T47D (cell line): ENCODE results near the gene BABAM1.

ENCODE experiments used
- DNase-seq, 2 experiments: peaks; one replicate each; pipeline versions ENCODE4 v3.0.0 to v3.0.0-alpha.2; 2011 to 2012; ENCODE audit warnings: low read depth in 1 of 2, low spot score in 1 of 2
- JUND ChIP-seq: IDR thresholded peaks from 2 replicates; pipeline ENCODE4 v1.6.1; 2012; ENCODE audit warnings: low read depth
- in situ Hi-C: cut with HindIII; loops from 2 replicates; pipeline ENCODE4 v1.10.0; 2016; ENCODE audit warnings: low sequenced_read_pairs, low pct_unique_long_range_greater_than_20kb

BABAM1 gene

GRCh38 chr19:17236811-17237543 lies 30.3 kb upstream of the BABAM1 start:
- DNase-seq, result no peak
- in situ Hi-C loops, result no loop called here

GRCh38 chr19:17237747-17238706 lies 29.2 kb upstream of the BABAM1 start:
- in situ Hi-C loops, result no loop called here
- no peak for TF ChIP-seq JUND
- DNase-seq, result no peak

More at GRCh38 chr19:17236811-17237543, 30.3 kb upstream of the BABAM1 start:
- TF ChIP-seq JUND, result no peak

- no peak for DNase-seq
These were observed 27.0 kb upstream of the BABAM1 start for GRCh38 chr19:17240062-17240752.

GRCh38 chr19:17240826-17241399 lies 26.3 kb upstream of the BABAM1 start:
- no peak for TF ChIP-seq JUND
- no peak for DNase-seq
- in situ Hi-C loops, result no loop called here

More at GRCh38 chr19:17240062-17240752, 27.0 kb upstream of the BABAM1 start:
- in situ Hi-C loops, result no loop called here
- no peak for TF ChIP-seq JUND

- DNase-seq, result no peak
- no peak for TF ChIP-seq JUND
- in situ Hi-C loops, result no loop called here
These were observed 24.6 kb upstream of the BABAM1 start for GRCh38 chr19:17242431-17243208.

GRCh38 chr19:17243211-17243829 lies 23.9 kb upstream of the BABAM1 start:
- no peak for TF ChIP-seq JUND
- no peak for DNase-seq
- in situ Hi-C loops, result no loop called here

- no peak for DNase-seq
- in situ Hi-C loops, result no loop called here
These were observed 23.2 kb upstream of the BABAM1 start for GRCh38 chr19:17243830-17244617.

GRCh38 chr19:17244618-17245534 lies 22.4 kb upstream of the BABAM1 start:
- no peak for TF ChIP-seq JUND
- peak; percentile 56 to 71 for DNase-seq
- in situ Hi-C loops, result no loop called here

More at GRCh38 chr19:17243830-17244617, 23.2 kb upstream of the BABAM1 start:
- no peak for TF ChIP-seq JUND

GRCh38 chr19:17245535-17245984 lies 21.7 kb upstream of the BABAM1 start, which contains the start of gene NR2F6:
Gene NR2F6 (minus strand): TSS chr19:17245919. CDS start chr19:17245220, 699 bp downstream.
- no peak for DNase-seq
- in situ Hi-C loops, result no loop called here
- TF ChIP-seq JUND, result no peak
